GM12878 (cell line): ENCODE data around the gene OCA2. TPM values are rescaled to one million over a fixed set of nuclear protein-coding genes. Genes with fewer than 3 reads are reported as not detected.

ENCODE experiments used
- ATAC-seq: fragments of 200-7000 bp; cut with Tn5 transposase; 3 replicates; pipeline ENCODE4 v1.9.1; 2020; ENCODE audit warnings: mild to moderate bottlenecking, moderate library complexity
- BruUV-seq: library from RNA; stranded (reverse); fragments of 400-500 nt; replicated peaks from 2 replicates; lab custom pipeline; 2021; lab: Mats Ljungman, UMichigan
- CTCF ChIA-PET: fragments of 300-600 bp; sonication (Branson Sonifier 250); formaldehyde crosslinking; extraction: SDS; loops from one replicate; lab custom pipeline; 2021; ENCODE audit warnings: inconsistent platforms; lab: Yijun Ruan, JAX
- POLR2A ChIA-PET: fragments of 350-600 bp; formaldehyde crosslinking; extraction: SDS; loops from one replicate; lab custom pipeline; 2021; ENCODE audit warnings: inconsistent platforms; lab: Charles Lee
- RAD21 ChIA-PET: fragments of 300-600 bp; sonication (Branson Sonifier 250); formaldehyde crosslinking; loops from one replicate; lab custom pipeline; 2023; ENCODE audit warnings: antibody characterized with exemption; ENCODE audit not compliant: unreplicated experiment; lab: Charles Lee
- SMC1A ChIA-PET: fragments of 300-600 bp; sonication (Branson Sonifier 250); formaldehyde crosslinking; loops from one replicate; lab custom pipeline; 2023; ENCODE audit not compliant: unreplicated experiment, uncharacterized antibody; lab: Charles Lee
- DNase-seq: peaks from one replicate; pipeline ENCODE4 v3.0.0-alpha.2; 2011; ENCODE audit warnings: low read depth, low spot score
- FAIRE-seq: peaks from 3 replicates; lab custom pipeline; 2011; peaks lifted over from hg19 to GRCh38; lab: Jason Lieb, UNC
- H2AFZ ChIP-seq: 2 replicates; pipeline ENCODE4 v1.6.0; 2011; ENCODE audit warnings: low read depth, low read length, control low read depth; ENCODE audit not compliant: control insufficient read depth
- H3K27ac ChIP-seq: 2 replicates; pipeline ENCODE4 v1.5.1; 2011; ENCODE audit warnings: control low read depth; ENCODE audit not compliant: control insufficient read depth, insufficient read depth
- H3K27me3 ChIP-seq, 2 experiments: replicated peaks in 1 of 2; 2 replicates each; pipeline versions ENCODE4 v1.6.0 to v1.6.1; 2011; ENCODE audit warnings: low read length in 1 of 2; ENCODE audit not compliant: control insufficient read depth in 2 of 2, insufficient read depth in 2 of 2
- H3K36me3 ChIP-seq, 2 experiments: 2 replicates each; pipeline ENCODE4 v1.5.1; 2011; ENCODE audit warnings: low read length in 1 of 2; ENCODE audit not compliant: control insufficient read depth in 2 of 2, insufficient read depth in 2 of 2
- H3K4me1 ChIP-seq: 2 replicates; pipeline ENCODE4 v1.6.1; 2011; ENCODE audit warnings: mild to moderate bottlenecking, low read length, moderate library complexity, mixed read lengths; ENCODE audit not compliant: control insufficient read depth, insufficient read depth
- H3K4me2 ChIP-seq: 2 replicates; pipeline ENCODE4 v1.6.0; 2011; ENCODE audit warnings: control low read depth; ENCODE audit not compliant: control insufficient read depth, insufficient read depth
- H3K4me3 ChIP-seq: fragments of 200-600 bp; sonication (generic); 2 replicates; pipeline ENCODE4 v1.5.1; 2016
- H3K79me2 ChIP-seq: 2 replicates; pipeline ENCODE4 v1.6.0; 2011; ENCODE audit warnings: low read length; ENCODE audit not compliant: control insufficient read depth, insufficient read depth
- H3K9ac ChIP-seq: 2 replicates; pipeline ENCODE4 v1.8.0; 2011; ENCODE audit warnings: low read length, control low read depth, mixed read lengths; ENCODE audit not compliant: control insufficient read depth, insufficient read depth
- H3K9me3 ChIP-seq: replicated peaks from 3 replicates; pipeline ENCODE4 v1.5.1; 2011; ENCODE audit warnings: mild to moderate bottlenecking, low read length; ENCODE audit not compliant: control insufficient read depth, insufficient read depth
- H4K20me1 ChIP-seq: 2 replicates; pipeline ENCODE4 v1.6.0; 2011; ENCODE audit not compliant: control insufficient read depth, insufficient read depth
- ATF2 ChIP-seq: IDR thresholded peaks from 2 replicates; pipeline ENCODE4 v1.6.1; 2012; ENCODE audit warnings: low read length, inconsistent platforms
- ATF7 ChIP-seq: fragments of 450-650 bp; IDR thresholded peaks from 2 replicates; pipeline ENCODE4 v1.6.1; 2016; ENCODE audit warnings: low read depth, mild to moderate bottlenecking
- CREM ChIP-seq: IDR thresholded peaks from 2 replicates; pipeline ENCODE4 v1.6.1; 2014; ENCODE audit warnings: antibody characterized with exemption, low read depth
- HDGF ChIP-seq: fragments of 450-650 bp; IDR thresholded peaks from 2 replicates; pipeline ENCODE4 v1.6.1; 2016; ENCODE audit warnings: antibody characterized with exemption
- JUNB ChIP-seq: IDR thresholded peaks from 2 replicates; pipeline ENCODE4 v1.6.1; 2016; ENCODE audit warnings: antibody characterized with exemption, mild to moderate bottlenecking
- KLF5 ChIP-seq: fragments of 450-650 bp; IDR thresholded peaks from 2 replicates; pipeline ENCODE4 v1.6.1; 2014; ENCODE audit warnings: mild to moderate bottlenecking; ENCODE audit not compliant: partially characterized antibody
- POLR2A ChIP-seq: IDR thresholded peaks from 2 replicates; pipeline ENCODE4 v1.6.1; 2011; ENCODE audit warnings: low read depth, mild to moderate bottlenecking, low read length
- SUZ12 ChIP-seq: fragments of 200-600 bp; sonication (generic); IDR thresholded peaks from one replicate; pipeline ENCODE4 v1.6.1; 2018; ENCODE audit warnings: antibody characterized with exemption, mild to moderate bottlenecking; ENCODE audit not compliant: unreplicated experiment
- TBL1XR1 ChIP-seq: IDR thresholded peaks from 2 replicates; pipeline ENCODE4 v1.6.1; 2012; ENCODE audit warnings: low read depth, low read length, improper control_type of control experiment
- ZBED1 ChIP-seq: IDR thresholded peaks from 2 replicates; pipeline ENCODE4 v1.6.1; 2016; ENCODE audit warnings: borderline replicate concordance
- ZBTB4 ChIP-seq: fragments of 450-650 bp; formaldehyde crosslinking; IDR thresholded peaks from 2 replicates; pipeline ENCODE4 v1.4.0; 2022; ENCODE audit warnings: mild to moderate bottlenecking, moderate library complexity
- ZNF274 ChIP-seq: IDR thresholded peaks from one replicate; pipeline ENCODE4 v1.8.0; 2011; ENCODE audit not compliant: insufficient read length, insufficient read depth
- WGBS: methylation state at CpG from one replicate; pipeline ENCODE4 v1.1.6; 2016; ENCODE audit warnings: low lambda C conversion rate; ENCODE audit not compliant: insufficient replicate concordance, insufficient coverage; ENCODE audit errors: missing lambda C conversion rate; 5-methylcytosine and 5-hydroxymethylcytosine counted together
- in situ Hi-C: fragments of 300-500 bp; cut with MboI; formaldehyde crosslinking; loops from 9 replicates; pipeline ENCODE4 v1.14.3; 2018; ENCODE audit warnings: mixed read lengths
- intact Hi-C: fragments of 100-400 bp; cut with micrococcal nuclease; formaldehyde crosslinking; loops from one replicate; pipeline ENCODE4 v1.14.2; 2022; ENCODE audit not compliant: unreplicated experiment
- polyA plus RNA-seq, 11 experiments: library from polyadenylated mRNA; depleted of rRNA in 4 of 11; unstranded in 6 of 11; stranded (reverse) in 5 of 11; fragments of >200 nt; fragmentation: Nextera tagmentation in 4 of 11; fragmentation: Illumina TruSeq in 1 of 11; extraction: Ambion mirVana in 4 of 11; extraction: Trizol in 1 of 11; gene quantifications; 1 replicate in 1 of 11; 2 replicates in 10 of 11; pipeline versions ENCODE4 v1.2.1 to v1.2.3, GENCODE V29; 2011 to 2016; ENCODE audit warnings: inconsistent platforms in 2 of 11, missing spikeins in 2 of 11, low read depth in 1 of 11
- total RNA-seq, 4 experiments: library from RNA; depleted of rRNA in 3 of 4; stranded (reverse); fragments of >200 nt in 3 of 4; fragmentation: Illumina TruSeq in 1 of 4; extraction: Trizol in 1 of 4; gene quantifications; 2 replicates each; pipeline versions ENCODE4 v1.2.1 to v1.2.3, GENCODE V29; 2013 to 2021

OCA2 gene
- total and polyA plus RNA-seq, 10 of the 15 experiments (the other 5 are each of a cell fraction or from before 2014, with no cell fraction given) = 0.04 to 1.8 TPM; not detected in 8

DNA sequence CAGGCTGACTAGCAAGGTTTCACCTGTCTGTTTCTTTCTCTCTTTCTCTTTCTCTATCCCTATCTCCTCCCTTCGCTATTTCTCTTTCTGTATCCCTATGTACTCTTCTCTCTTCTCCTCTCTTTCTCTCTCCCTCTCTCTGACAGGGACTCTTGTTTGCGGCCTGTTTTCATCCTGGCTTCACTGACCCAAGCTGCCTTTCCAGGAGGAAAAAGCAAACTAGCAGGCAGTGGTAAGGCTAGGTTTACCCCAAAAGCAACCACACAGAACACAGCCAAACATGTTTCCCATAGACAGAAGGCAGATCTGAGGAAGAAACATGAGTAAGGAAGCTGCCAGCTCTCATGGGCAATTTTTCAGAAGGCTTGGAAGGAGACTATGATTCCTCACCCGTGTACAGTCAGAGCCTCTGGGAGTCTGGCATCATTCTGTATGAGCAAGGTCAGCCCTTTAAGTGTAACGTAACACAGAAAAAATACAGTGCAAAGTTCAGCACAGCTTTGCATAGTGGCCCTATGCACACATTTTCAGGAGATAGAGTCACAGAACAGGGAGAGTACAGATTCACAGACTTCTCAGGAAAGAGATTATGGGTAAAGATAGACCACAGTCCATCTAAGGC is 61.0 kb downstream of the OCA2 start (continued):
- TF ChIP-seq TBL1XR1 (no peak), CREM (no peak), HDGF (no peak), POLR2A (no peak), ATF2 (no peak), SUZ12 (no peak), ATF7 (no peak), KLF5 (no peak), ZNF274 (no peak)

DNA sequence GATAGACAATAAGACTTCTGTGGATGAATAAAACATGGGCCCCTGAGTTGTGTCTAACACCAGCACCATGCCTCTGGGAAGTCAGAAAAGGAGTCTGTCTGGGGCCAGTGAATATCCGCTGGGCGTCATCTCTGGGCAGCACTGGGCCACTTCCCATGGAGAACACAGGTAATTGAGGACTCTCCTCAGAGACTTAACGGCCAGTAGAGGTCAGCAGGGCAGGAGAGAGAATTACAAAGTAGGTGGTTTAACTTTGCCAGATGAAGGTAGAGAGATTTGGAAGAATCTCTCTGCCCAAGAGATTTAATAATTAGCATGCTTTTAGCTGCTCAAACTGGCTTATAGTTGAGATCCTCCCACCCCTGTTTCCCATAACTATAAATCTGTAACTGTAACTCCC is 65.7 kb downstream of the OCA2 start:
- in situ Hi-C loops = no loop called here
- CTCF ChIA-PET = interaction anchor here (0.6 kb wide), 1 partner anchor 54 kb away, joined by 3 read pairs; no protein-coding TSS in a partner anchor
- WGBS = 22% methylated on average over 3 of the region's 3 CpGs

More for the DNA sequence above, 65.7 kb downstream of the OCA2 start:
- H3K9me3 ChIP-seq = no peaks in the 10 kb centered on the region; the same call in 2 of the 3 replicates
- H3K79me2 ChIP-seq = no peaks in the 10 kb centered on the region
- H3K27ac ChIP-seq = no peak overlapping the region
- RAD21 ChIA-PET = no interaction called here
- no peaks in the 10 kb centered on the region for H4K20me1 ChIP-seq
- DNase-seq = no peak
- no peaks in the 10 kb centered on the region for H3K36me3 ChIP-seq
- SMC1A ChIA-PET = no interaction called here
- TF ChIP-seq ZBED1 (no peak), ZBTB4 (no peak), JUNB (no peak)
- no peaks in the 10 kb centered on the region for H3K27me3 ChIP-seq
- no peak overlapping the region for H2AFZ ChIP-seq
- no peak overlapping the region for H3K4me2 ChIP-seq
- POLR2A ChIA-PET = no interaction called here
- no peak for ATAC-seq
- H3K9ac ChIP-seq = no peak overlapping the region
- H3K4me1 ChIP-seq = no peaks in the 10 kb centered on the region
- BruUV-seq = no TSS peak
- FAIRE-seq = no peak
- H3K4me3 ChIP-seq = no peak overlapping the region
- intact Hi-C loops = no loop called here
